C4-2B (cell line): ENCODE data around the gene SDCBP2.

Source experiments
- ZFX ChIP-seq: fragments of 450-650 bp; IDR thresholded peaks from 2 replicates; pipeline ENCODE4 v1.6.1; 2017
- TF ChIP-seq, protein P1 (sequence below): fragments of 450-650 bp; conservative IDR thresholded peaks from 2 replicates; pipeline ENCODE4 v1.5.1; 2017; ENCODE audit warnings: mild to moderate bottlenecking

GRCh38 chr20:1264727-1265126 lies 64.2 kb downstream of the SDCBP2 start:
- TF ChIP-seq, protein P1, sequence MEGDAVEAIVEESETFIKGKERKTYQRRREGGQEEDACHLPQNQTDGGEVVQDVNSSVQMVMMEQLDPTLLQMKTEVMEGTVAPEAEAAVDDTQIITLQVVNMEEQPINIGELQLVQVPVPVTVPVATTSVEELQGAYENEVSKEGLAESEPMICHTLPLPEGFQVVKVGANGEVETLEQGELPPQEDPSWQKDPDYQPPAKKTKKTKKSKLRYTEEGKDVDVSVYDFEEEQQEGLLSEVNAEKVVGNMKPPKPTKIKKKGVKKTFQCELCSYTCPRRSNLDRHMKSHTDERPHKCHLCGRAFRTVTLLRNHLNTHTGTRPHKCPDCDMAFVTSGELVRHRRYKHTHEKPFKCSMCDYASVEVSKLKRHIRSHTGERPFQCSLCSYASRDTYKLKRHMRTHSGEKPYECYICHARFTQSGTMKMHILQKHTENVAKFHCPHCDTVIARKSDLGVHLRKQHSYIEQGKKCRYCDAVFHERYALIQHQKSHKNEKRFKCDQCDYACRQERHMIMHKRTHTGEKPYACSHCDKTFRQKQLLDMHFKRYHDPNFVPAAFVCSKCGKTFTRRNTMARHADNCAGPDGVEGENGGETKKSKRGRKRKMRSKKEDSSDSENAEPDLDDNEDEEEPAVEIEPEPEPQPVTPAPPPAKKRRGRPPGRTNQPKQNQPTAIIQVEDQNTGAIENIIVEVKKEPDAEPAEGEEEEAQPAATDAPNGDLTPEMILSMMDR: no peak
- no peak for TF ChIP-seq ZFX
